Epithelial cell of proximal tubule (primary cell): ENCODE results near the gene PCDHA8. TPM values are rescaled to one million over a fixed set of nuclear protein-coding genes. Genes with fewer than 3 reads are reported as not detected.
"Not testable (repeated sequence)": the region's sequence is repeated elsewhere in the genome, so short reads cannot be mapped to it uniquely, and the experiment has no call there.

Source experiments
- DNase-seq: peaks from one replicate; pipeline ENCODE4 v3.0.0-alpha.2; 2011; ENCODE audit warnings: low read depth
- H3K4me3 ChIP-seq: 2 replicates; pipeline ENCODE4 v1.5.1; 2011; ENCODE audit warnings: low read depth, mild to moderate bottlenecking, low read length
- total RNA-seq: library from RNA; depleted of rRNA; stranded (reverse); fragments of >200 nt; gene quantifications from 2 replicates; pipeline ENCODE4 v1.2.3, GENCODE V29; 2015
- TF ChIP-seq, protein P1 (sequence below): conservative IDR thresholded peaks from 2 replicates; pipeline ENCODE4 v1.5.1; 2012; ENCODE audit warnings: low read depth, mild to moderate bottlenecking, low read length

Gene PCDHA8, protein sequence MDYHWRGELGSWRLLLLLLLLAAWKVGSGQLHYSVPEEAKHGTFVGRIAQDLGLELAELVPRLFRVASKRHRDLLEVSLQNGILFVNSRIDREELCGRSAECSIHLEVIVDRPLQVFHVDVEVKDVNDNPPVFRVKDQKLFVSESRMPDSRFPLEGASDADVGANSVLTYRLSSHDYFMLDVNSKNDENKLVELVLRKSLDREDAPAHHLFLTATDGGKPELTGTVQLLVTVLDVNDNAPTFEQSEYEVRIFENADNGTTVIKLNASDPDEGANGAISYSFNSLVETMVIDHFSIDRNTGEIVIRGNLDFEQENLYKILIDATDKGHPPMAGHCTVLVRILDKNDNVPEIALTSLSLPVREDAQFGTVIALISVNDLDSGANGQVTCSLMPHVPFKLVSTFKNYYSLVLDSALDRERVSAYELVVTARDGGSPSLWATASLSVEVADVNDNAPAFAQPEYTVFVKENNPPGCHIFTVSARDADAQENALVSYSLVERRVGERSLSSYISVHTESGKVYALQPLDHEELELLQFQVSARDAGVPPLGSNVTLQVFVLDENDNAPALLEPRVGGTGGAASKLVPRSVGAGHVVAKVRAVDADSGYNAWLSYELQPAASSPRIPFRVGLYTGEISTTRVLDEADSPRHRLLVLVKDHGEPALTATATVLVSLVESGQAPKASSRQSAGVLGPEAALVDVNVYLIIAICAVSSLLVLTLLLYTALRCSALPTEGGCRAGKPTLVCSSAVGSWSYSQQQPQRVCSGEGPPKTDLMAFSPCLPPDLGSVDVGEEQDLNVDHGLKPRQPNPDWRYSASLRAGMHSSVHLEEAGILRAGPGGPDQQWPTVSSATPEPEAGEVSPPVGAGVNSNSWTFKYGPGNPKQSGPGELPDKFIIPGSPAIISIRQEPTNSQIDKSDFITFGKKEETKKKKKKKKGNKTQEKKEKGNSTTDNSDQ
- total RNA-seq, result not detected in 2 replicates

DNA sequence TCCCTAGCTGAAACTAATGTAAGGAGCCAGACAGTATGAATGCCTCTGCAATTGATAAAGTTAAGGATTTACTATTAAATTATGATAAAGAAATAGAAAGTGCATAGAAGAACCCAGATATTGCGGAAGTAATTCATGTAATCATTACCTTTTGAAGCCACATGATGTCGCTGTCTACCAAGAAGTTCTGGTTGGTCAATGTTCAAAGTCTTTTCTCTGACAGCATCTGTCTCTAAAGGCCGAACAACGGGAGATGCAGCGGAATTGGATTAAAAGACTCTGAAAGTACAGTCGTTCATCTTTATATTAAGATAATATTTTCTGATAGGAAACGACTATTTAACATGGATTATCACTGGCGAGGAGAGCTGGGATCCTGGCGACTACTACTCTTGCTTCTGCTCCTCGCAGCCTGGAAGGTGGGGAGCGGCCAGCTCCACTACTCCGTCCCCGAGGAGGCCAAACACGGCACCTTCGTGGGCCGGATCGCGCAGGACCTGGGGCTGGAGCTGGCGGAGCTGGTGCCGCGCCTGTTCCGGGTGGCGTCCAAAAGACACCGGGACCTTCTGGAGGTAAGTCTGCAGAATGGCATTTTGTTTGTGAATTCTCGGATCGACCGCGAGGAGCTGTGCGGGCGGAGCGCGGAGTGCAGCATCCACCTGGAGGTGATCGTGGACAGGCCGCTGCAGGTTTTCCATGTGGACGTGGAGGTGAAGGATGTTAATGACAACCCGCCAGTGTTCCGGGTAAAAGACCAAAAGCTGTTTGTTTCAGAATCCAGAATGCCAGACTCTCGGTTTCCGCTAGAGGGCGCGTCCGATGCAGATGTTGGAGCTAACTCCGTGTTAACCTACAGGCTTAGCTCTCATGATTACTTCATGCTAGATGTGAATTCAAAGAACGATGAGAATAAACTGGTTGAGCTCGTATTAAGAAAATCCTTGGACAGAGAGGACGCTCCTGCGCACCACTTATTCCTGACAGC is at the start of gene PCDHA8:
PCDHA8 (plus strand) TSS at position 210 of the 985 bp plus-strand sequence; CDS start at position 345, 135 bp downstream.
- no peak for DNase-seq
- H3K4me3 ChIP-seq, result peak within 1 kb of the TSS; percentile 13

DNA sequence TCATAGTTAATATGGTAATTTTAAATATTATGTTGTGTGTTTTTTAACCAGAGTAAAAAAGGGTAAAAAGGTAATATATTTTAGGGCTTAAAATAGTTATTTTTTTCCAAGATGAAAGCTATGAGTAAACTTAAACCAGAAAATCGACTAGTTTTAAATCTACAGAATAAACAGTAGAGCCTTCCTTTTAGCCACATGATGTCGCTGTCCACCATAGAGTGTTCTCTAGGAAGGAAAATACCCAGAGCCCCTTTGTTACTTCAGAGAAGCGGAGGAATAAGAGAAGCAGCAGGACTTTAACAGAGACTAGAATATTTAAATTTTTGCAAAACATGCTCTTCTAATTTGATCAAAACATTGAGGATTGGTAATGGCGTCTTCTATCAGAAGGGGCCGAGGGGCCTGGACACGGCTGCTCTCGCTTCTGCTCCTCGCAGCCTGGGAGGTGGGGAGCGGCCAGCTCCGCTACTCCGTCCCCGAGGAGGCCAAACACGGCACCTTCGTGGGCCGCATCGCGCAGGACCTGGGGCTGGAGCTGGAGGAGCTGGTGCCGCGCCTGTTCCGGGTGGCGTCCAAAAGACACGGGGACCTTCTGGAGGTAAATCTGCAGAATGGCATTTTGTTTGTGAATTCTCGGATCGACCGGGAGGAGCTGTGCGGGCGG is 46.3 kb upstream of the PCDHA8 start, which contains the start of gene PCDHA2:
PCDHA2 (plus strand) TSS at position 258 of the 664 bp plus-strand sequence.
- TF ChIP-seq, protein P1, sequence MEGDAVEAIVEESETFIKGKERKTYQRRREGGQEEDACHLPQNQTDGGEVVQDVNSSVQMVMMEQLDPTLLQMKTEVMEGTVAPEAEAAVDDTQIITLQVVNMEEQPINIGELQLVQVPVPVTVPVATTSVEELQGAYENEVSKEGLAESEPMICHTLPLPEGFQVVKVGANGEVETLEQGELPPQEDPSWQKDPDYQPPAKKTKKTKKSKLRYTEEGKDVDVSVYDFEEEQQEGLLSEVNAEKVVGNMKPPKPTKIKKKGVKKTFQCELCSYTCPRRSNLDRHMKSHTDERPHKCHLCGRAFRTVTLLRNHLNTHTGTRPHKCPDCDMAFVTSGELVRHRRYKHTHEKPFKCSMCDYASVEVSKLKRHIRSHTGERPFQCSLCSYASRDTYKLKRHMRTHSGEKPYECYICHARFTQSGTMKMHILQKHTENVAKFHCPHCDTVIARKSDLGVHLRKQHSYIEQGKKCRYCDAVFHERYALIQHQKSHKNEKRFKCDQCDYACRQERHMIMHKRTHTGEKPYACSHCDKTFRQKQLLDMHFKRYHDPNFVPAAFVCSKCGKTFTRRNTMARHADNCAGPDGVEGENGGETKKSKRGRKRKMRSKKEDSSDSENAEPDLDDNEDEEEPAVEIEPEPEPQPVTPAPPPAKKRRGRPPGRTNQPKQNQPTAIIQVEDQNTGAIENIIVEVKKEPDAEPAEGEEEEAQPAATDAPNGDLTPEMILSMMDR, result peak; percentile 39
- H3K4me3 ChIP-seq, result peak within 1 kb of the TSS; percentile 36
- DNase-seq, result no peak

More for the DNA sequence above, at the start of gene PCDHA8:
- TF ChIP-seq, protein P1, result peak; percentile 40

DNA sequence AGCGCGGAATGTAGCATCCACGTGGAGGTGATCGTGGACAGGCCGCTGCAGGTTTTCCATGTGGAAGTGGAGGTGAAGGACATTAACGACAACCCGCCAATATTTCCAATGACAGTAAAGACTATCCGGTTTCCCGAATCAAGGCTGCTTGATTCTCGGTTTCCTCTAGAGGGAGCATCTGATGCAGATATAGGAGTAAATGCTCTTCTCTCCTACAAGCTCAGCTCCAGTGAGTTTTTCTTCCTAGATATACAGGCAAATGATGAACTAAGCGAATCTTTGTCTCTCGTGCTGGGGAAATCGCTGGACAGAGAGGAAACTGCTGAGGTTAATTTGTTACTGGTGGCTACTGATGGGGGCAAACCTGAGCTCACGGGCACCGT is 45.7 kb upstream of the PCDHA8 start:
- no peak for DNase-seq
- TF ChIP-seq, protein P1, result peak; percentile 36
- peak overlapping the region; percentile 36 for H3K4me3 ChIP-seq

DNA sequence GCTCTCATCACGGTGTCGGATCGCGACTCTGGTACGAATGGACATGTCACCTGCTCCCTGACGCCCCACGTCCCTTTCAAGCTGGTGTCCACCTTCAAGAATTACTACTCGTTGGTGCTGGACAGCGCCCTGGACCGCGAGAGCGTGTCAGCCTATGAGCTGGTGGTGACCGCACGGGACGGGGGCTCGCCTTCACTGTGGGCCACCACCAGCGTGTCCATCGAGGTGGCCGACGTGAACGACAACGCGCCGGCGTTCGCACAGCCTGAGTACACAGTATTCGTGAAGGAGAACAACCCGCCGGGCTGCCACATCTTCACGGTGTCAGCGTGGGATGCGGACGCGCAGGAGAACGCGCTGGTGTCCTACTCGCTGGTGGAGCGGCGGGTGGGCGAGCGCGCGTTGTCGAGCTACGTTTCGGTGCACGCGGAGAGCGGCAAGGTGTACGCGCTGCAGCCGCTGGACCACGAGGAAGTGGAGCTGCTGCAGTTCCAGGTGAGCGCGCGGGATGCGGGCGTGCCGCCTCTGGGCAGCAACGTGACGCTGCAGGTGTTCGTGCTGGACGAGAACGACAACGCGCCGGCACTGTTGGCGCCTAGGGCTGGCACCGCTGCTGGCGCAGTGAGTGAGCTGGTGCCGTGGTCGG is 44.8 kb upstream of the PCDHA8 start:
- DNase-seq, H3K4me3 ChIP-seq: not testable (repeated sequence)

DNA sequence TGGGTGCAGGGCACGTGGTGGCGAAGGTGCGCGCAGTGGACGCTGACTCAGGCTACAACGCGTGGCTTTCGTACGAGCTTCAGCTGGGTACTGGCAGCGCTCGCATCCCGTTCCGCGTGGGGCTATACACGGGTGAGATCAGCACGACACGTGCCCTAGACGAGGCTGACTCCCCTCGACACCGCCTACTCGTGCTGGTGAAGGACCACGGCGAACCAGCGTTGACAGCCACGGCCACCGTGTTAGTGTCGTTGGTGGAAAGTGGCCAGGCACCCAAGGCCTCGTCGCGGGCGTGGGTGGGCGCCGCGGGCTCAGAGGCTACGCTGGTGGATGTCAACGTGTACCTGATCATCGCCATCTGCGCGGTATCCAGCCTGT is 44.3 kb upstream of the PCDHA8 start:
- DNase-seq, result no peak
- H3K4me3 ChIP-seq, result no peak overlapping the region
- TF ChIP-seq, protein P1, result no peak

DNA sequence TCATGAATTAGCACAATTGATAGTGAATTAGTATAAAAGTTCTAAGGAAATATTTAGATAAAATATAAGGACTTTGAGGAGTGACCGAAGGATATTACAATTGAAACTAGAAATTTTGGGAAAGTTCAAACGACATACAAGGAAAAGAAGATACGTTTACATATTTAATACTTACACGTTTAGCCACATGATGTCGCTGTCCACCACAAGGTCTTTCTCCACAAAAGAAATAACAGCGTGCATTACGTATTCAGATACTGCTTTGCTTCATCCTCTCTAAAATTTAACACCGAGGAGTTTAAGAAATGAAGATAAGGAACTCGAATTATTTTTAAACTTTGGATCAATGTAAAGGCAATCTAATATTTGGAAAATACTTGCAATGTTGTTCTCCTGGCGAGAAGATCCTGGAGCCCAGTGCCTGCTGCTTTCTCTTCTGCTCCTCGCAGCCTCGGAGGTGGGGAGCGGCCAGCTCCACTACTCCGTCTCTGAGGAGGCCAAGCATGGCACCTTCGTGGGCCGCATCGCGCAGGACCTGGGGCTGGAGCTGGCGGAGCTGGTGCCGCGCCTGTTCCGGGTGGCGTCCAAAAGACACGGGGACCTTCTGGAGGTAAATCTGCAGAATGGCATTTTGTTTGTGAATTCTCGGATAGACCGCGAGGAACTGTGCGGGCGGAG is 40.0 kb upstream of the PCDHA8 start, which contains the start of gene PCDHA3:
PCDHA3 (plus strand) TSS at position 242 of the 678 bp plus-strand sequence.
- H3K4me3 ChIP-seq, result peak within 1 kb of the TSS; percentile 44
- no peak for DNase-seq
- TF ChIP-seq, protein P1, result peak; percentile 42
